K562 (cell line): ENCODE measurements around the gene CERS1. TPM values are rescaled to one million over a fixed set of nuclear protein-coding genes. Genes with fewer than 3 reads are reported as not detected.

Experiments used
- DMBX1 ChIP-seq: fragments of 250-450 bp; sonication (Bioruptor Pico); IDR thresholded peaks from 2 replicates; pipeline ENCODE4 v1.8.0; 2022; ENCODE audit warnings: inconsistent platforms, mild to moderate bottlenecking, moderate library complexity, borderline replicate concordance
- FOXP1 ChIP-seq: sonication (generic); formaldehyde crosslinking; IDR thresholded peaks from 2 replicates; pipeline ENCODE4 v1.8.0; 2022; ENCODE audit warnings: mild to moderate bottlenecking, missing genetic modification reagents
- ILF3 ChIP-seq: fragments of 450-650 bp; IDR thresholded peaks from 2 replicates; pipeline ENCODE4 v1.6.1; 2018; ENCODE audit warnings: antibody characterized with exemption, mild to moderate bottlenecking, moderate library complexity, borderline replicate concordance
- KDM4B ChIP-seq, 2 experiments: fragments of 450-650 bp in 1 of 2; sonication (generic) in 1 of 2; IDR thresholded peaks; 2 replicates each; pipeline ENCODE4 v1.6.1; 2016 to 2017; ENCODE audit warnings: borderline replicate concordance in 2 of 2, antibody characterized with exemption in 1 of 2, low read depth in 1 of 2, mild to moderate bottlenecking in 1 of 2
- NFE2 ChIP-seq: IDR thresholded peaks from 2 replicates; pipeline ENCODE4 v1.6.1; 2014; ENCODE audit warnings: antibody characterized with exemption, low read depth
- STAT6 ChIP-seq: sonication (generic); formaldehyde crosslinking; IDR thresholded peaks from 2 replicates; pipeline ENCODE4 v1.8.1; 2023; ENCODE audit warnings: mild to moderate bottlenecking, missing genetic modification reagents
- UBTF ChIP-seq, 2 experiments: IDR thresholded peaks; 2 replicates each; pipeline ENCODE4 v1.6.1; 2012; ENCODE audit warnings: improper control_type of control experiment in 2 of 2, low read depth in 2 of 2, low read length in 2 of 2, borderline replicate concordance in 1 of 2
- ZBTB33 ChIP-seq: sonication (generic); formaldehyde crosslinking; IDR thresholded peaks from 2 replicates; pipeline ENCODE4 v1.8.1; 2023; ENCODE audit warnings: mild to moderate bottlenecking, missing genetic modification reagents
- ZFP36 ChIP-seq: fragments of 150-350 bp; IDR thresholded peaks from 2 replicates; pipeline ENCODE4 v1.6.1; 2018; ENCODE audit warnings: low read length, low read depth; ENCODE audit not compliant: partially characterized antibody
- ZNF23 ChIP-seq: fragments of 250-450 bp; sonication (Bioruptor Pico); IDR thresholded peaks from 2 replicates; pipeline ENCODE4 v1.4.0; 2020; ENCODE audit warnings: mild to moderate bottlenecking
- ZNF592 ChIP-seq: fragments of 450-650 bp; IDR thresholded peaks from 2 replicates; pipeline ENCODE4 v1.6.1; 2017; ENCODE audit warnings: antibody characterized with exemption, mild to moderate bottlenecking
- polyA plus RNA-seq, 8 experiments: library from polyadenylated mRNA; depleted of rRNA in 4 of 8; stranded (reverse) in 5 of 8; unstranded in 3 of 8; fragments of >200 nt; fragmentation: Nextera tagmentation in 2 of 8; fragmentation: Illumina TruSeq in 1 of 8; extraction: Ambion mirVana in 2 of 8; extraction: Trizol in 1 of 8; gene quantifications; 2 replicates each; pipeline versions ENCODE4 v1.2.1 to v1.2.3, GENCODE V29; 2011 to 2014; ENCODE audit warnings: inconsistent platforms in 1 of 8, missing spikeins in 1 of 8
- total RNA-seq, 7 experiments: library from RNA; depleted of rRNA in 6 of 7; stranded (reverse); fragments of >200 nt in 6 of 7; fragmentation: Illumina TruSeq in 2 of 7; extraction: Trizol in 2 of 7; gene quantifications; 2 replicates each; pipeline versions ENCODE4 v1.2.1 to v1.2.3, GENCODE V29; 2011 to 2021; ENCODE audit warnings: low replicate concordance in 1 of 7

Gene CERS1
- total and polyA plus RNA-seq, 9 of the 15 experiments (the other 6 are each of a cell fraction or from before 2014, with no cell fraction given) = 0.33 to 1.5 (median 0.86) TPM; not detected in 2

GRCh38 chr19:18905513-18906236 is 9.7 kb upstream of the CERS1 start (continued):
- peak; percentile 37; the same call in 1 of the 2 replicates for TF ChIP-seq ZBTB33 (CRISPR knock-in tag)
- TF ChIP-seq ILF3 = no peak
- no peak for TF ChIP-seq ZNF592
- TF ChIP-seq KDM4B (IDR thresholded peaks at IDR 0.05; ENCODE audit: borderline replicate concordance in 2 of 2, low read depth in 1 of 2) = no peak
- TF ChIP-seq STAT6 = no peak
- no peak for TF ChIP-seq FOXP1 (CRISPR knock-in tag)
- no peak for TF ChIP-seq DMBX1 (CRISPR knock-in tag)
- no peak for TF ChIP-seq UBTF (IDR thresholded peaks at IDR 0.05; ENCODE audit: borderline replicate concordance in 1 of 2, low read depth in 2 of 2, low read length in 2 of 2)
- no peak for TF ChIP-seq ZFP36
- TF ChIP-seq NFE2 = peak; percentile 50
- no peak for TF ChIP-seq ZNF23 (CRISPR knock-in tag)
